HEK293T (cell line): ENCODE data around the gene ADCY10.

Source experiments
- ARNT ChIP-seq: fragments of 450-650 bp; IDR thresholded peaks from 2 replicates; pipeline ENCODE4 v1.6.1; 2017; ENCODE audit warnings: mild to moderate bottlenecking
- BHLHE40 ChIP-seq: fragments of 450-650 bp; IDR thresholded peaks from 2 replicates; pipeline ENCODE4 v1.6.1; 2016; ENCODE audit warnings: mild to moderate bottlenecking, moderate library complexity, borderline replicate concordance
- CTBP1 ChIP-seq: fragments of 450-650 bp; IDR thresholded peaks from 2 replicates; pipeline ENCODE4 v1.6.1; 2016; ENCODE audit warnings: borderline replicate concordance
- FOXM1 ChIP-seq: fragments of 450-650 bp; IDR thresholded peaks from 2 replicates; pipeline ENCODE4 v1.6.1; 2017; ENCODE audit warnings: mild to moderate bottlenecking, borderline replicate concordance
- HDGF ChIP-seq: fragments of 450-650 bp; IDR thresholded peaks from 2 replicates; pipeline ENCODE4 v1.6.1; 2017; ENCODE audit warnings: antibody characterized with exemption, borderline replicate concordance
- L3MBTL2 ChIP-seq: fragments of 450-650 bp; conservative IDR thresholded peaks from 2 replicates; pipeline ENCODE4 v1.6.1; 2016; ENCODE audit warnings: mild to moderate bottlenecking
- NFRKB ChIP-seq: fragments of 450-650 bp; IDR thresholded peaks from 2 replicates; pipeline ENCODE4 v1.6.1; 2016; ENCODE audit warnings: mild to moderate bottlenecking, moderate library complexity
- SP1 ChIP-seq: fragments of 450-650 bp; IDR thresholded peaks from 2 replicates; pipeline ENCODE4 v1.6.1; 2017
- SUZ12 ChIP-seq: fragments of 450-650 bp; IDR thresholded peaks from 2 replicates; pipeline ENCODE4 v1.6.1; 2016; ENCODE audit warnings: mild to moderate bottlenecking
- ZNF384 ChIP-seq: fragments of 450-650 bp; IDR thresholded peaks from 2 replicates; pipeline ENCODE4 v1.6.1; 2016

DNA sequence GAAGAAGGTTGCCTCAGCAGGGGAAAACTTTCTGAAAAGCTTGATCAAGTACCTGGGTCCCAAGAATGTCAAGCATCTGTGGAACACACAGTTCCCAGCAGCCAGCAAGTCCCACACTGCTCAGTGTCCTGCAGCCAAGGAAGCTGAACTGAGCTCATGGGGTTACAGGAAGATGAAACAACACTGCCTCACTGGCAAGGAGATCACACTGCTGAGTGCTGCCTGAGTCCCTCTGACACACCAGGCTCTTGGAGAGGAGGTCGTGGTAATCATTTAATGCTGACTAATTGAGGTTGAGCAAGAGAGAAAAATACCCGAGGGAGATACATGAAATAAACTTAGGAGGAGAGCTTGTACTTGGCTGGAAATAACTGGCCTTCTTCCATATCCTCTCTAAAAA is 116.9 kb downstream of the ADCY10 start:
- no peak for TF ChIP-seq SP1
- TF ChIP-seq NFRKB, result no peak
- no peak for TF ChIP-seq L3MBTL2
- TF ChIP-seq SUZ12, result no peak
- no peak for TF ChIP-seq HDGF
- no peak for TF ChIP-seq FOXM1
- TF ChIP-seq BHLHE40, result no peak
- TF ChIP-seq ARNT, result no peak
- no peak for TF ChIP-seq CTBP1
- TF ChIP-seq ZNF384, result no peak
